Measurements from ENCODE around the gene KLF6. TPM values are rescaled to one million over a fixed set of nuclear protein-coding genes. Genes with fewer than 3 reads are reported as not detected.

KLF6 gene
- total and polyA plus RNA-seq, 2 experiments from 2014 or later = 19.6 to 35.4 TPM

DNA sequence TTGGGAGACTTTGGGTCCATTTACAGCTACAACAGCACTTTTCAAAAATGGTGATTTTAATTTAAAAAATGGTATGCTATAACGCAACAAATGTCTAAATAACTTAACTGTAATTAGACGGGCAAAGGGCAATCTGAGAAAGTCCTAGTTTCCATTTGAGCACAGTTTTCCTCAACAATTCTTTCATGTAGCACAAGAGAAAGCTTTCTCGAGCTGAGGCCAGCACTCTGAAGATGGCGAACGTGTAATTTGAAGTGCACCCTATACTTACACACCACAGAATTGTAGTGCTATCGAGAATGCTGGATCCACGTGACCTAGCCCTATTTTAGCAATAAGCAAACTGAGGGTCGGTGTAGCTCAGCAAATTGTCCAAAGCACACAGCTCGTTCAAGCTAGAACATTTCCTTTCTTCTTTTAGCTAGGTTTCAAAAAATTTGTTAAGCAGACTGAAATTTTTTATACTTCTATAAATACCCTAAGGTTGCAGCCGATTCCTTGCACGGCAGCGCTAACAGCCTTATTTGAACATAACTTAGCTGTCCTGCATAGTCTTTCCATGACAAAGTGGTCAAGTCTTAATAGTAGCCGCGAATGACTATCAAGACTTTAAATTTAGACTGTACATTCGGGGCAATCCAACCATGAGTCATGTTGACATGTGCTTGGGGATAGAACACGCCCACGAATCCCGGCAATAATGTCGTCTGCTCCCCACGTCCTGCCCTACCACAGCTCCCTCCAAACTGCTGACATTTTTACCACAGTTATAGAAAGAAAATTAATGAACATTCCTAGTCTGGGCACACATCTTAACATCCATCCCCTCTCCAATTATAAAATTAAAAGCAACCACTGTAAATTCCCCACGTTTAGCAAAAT is 10.0 kb downstream of the KLF6 start:
- Histone ChIP-seq H3K9me2 (ENCODE audit: insufficient read depth) (no peaks in the 10 kb centered on the region), H3F3A (replicated peaks; ENCODE audit: low read depth) (no peaks in the 10 kb centered on the region), H4K20me1 (replicated peaks; ENCODE audit: insufficient read depth) (peaks cover 18% of the 10 kb centered on the region; the same call in 1 of the 2 replicates), H3K27me3 (ENCODE audit: insufficient read depth) (no peaks in the 10 kb centered on the region), H3K36me3 (ENCODE audit: insufficient read depth) (peaks cover 29% of the 10 kb centered on the region), H2AFZ (no peak overlapping the region), H3K79me2 (replicated peaks; ENCODE audit: insufficient read depth) (peaks cover 24% of the 10 kb centered on the region), H3K4me1 (ENCODE audit: insufficient read depth) (peaks cover 31% of the 10 kb centered on the region), H3K27ac (ENCODE audit: low read depth) (peak overlapping the region; percentile 93), H3K4me3 (no peak overlapping the region), H3K4me2 (0 out of 2 replicates have a peak overlapping the region, but pooled peaks have one; percentile 24)
- TF ChIP-seq EZH2phosphoT487 (IDR thresholded peaks at IDR 0.05; ENCODE audit: unreplicated experiment) (no peak), CREB1 (CRISPR knock-in tag; IDR thresholded peaks at IDR 0.05; ENCODE audit: low read depth) (no peak), ZNF331 (CRISPR knock-in tag; IDR thresholded peaks at IDR 0.05; ENCODE audit: low read depth) (no peak), NANOG (IDR thresholded peaks at IDR 0.05; ENCODE audit: borderline replicate concordance) (no peak), STAT1 (IDR thresholded peaks at IDR 0.05; ENCODE audit: unreplicated experiment) (no peak)
- TF ChIP-seq, protein P1, sequence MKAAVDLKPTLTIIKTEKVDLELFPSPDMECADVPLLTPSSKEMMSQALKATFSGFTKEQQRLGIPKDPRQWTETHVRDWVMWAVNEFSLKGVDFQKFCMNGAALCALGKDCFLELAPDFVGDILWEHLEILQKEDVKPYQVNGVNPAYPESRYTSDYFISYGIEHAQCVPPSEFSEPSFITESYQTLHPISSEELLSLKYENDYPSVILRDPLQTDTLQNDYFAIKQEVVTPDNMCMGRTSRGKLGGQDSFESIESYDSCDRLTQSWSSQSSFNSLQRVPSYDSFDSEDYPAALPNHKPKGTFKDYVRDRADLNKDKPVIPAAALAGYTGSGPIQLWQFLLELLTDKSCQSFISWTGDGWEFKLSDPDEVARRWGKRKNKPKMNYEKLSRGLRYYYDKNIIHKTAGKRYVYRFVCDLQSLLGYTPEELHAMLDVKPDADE (IDR thresholded peaks at IDR 0.05) = no peak
- TF ChIP-seq, protein P2, sequence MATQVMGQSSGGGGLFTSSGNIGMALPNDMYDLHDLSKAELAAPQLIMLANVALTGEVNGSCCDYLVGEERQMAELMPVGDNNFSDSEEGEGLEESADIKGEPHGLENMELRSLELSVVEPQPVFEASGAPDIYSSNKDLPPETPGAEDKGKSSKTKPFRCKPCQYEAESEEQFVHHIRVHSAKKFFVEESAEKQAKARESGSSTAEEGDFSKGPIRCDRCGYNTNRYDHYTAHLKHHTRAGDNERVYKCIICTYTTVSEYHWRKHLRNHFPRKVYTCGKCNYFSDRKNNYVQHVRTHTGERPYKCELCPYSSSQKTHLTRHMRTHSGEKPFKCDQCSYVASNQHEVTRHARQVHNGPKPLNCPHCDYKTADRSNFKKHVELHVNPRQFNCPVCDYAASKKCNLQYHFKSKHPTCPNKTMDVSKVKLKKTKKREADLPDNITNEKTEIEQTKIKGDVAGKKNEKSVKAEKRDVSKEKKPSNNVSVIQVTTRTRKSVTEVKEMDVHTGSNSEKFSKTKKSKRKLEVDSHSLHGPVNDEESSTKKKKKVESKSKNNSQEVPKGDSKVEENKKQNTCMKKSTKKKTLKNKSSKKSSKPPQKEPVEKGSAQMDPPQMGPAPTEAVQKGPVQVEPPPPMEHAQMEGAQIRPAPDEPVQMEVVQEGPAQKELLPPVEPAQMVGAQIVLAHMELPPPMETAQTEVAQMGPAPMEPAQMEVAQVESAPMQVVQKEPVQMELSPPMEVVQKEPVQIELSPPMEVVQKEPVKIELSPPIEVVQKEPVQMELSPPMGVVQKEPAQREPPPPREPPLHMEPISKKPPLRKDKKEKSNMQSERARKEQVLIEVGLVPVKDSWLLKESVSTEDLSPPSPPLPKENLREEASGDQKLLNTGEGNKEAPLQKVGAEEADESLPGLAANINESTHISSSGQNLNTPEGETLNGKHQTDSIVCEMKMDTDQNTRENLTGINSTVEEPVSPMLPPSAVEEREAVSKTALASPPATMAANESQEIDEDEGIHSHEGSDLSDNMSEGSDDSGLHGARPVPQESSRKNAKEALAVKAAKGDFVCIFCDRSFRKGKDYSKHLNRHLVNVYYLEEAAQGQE (IDR thresholded peaks at IDR 0.05; ENCODE audit: unreplicated experiment) = no peak
- H3K27me3 Mint-ChIP-seq (ENCODE audit: insufficient read depth, low read depth, poor library complexity) = peaks cover 11% of the 10 kb centered on the region
- peaks cover 44% of the 10 kb centered on the region for H3K36me3 Mint-ChIP-seq (ENCODE audit: low read depth)
- H3K27ac Mint-ChIP-seq = peak overlapping the region; percentile 88; the same call in 1 of the 2 replicates
- H3K4me3 Mint-ChIP-seq = no peak overlapping the region
- peaks cover 29% of the 10 kb centered on the region for H3K4me1 Mint-ChIP-seq
- DNase-seq (ENCODE audit: low spot score) (no peak), ATAC-seq (no peak)
- no peaks in the 10 kb centered on the region for H3K9me3 Mint-ChIP-seq

DNA sequence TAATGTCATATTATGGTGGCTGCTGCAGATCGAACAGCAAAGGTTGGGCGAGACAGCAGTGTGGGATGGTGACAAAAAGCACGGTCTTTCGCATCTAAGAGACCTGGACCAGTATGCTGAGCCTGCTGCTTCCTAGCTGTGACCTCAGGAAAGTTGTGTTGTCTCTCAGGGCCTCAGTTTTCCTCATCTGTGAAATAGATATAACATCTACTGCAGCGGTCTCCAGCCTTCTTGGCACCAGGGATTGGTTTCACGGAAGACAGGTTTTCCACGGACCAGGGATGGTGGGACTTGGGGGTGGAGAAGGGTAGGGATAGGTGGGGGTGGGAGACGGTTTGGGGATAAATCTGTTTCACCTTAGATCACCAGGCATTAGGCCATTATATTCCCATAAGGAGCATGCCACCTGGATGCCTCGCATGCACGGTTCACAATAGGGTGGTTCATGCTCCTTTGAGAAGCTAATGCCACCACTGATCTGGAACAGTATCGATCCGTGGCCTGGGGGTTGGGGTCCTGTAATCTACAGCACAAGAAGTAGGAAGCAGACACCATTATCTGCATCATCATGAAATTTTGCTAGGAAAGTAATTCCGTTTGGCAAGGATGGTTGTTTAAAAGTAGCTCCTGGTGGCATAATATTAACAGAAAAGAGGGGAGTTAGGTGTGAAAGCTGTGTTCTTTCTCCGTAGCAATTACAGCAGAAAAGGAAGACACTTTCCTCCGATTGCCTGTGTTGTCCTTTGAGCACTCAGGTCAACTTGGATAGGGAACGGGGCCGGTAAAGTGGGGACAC is 10.8 kb downstream of the KLF6 start:
- Histone ChIP-seq H3K4me1 (ENCODE audit: insufficient read depth) (peaks cover 31% of the 10 kb centered on the region), H3K4me3 (no peak overlapping the region), H3K27ac (ENCODE audit: low read depth) (no peak overlapping the region), H3K79me2 (replicated peaks; ENCODE audit: insufficient read depth) (peaks cover 15% of the 10 kb centered on the region), H2AFZ (no peak overlapping the region), H3K9me2 (ENCODE audit: insufficient read depth) (no peaks in the 10 kb centered on the region), H3K4me2 (no peak overlapping the region), H3K27me3 (ENCODE audit: insufficient read depth) (no peaks in the 10 kb centered on the region), H4K20me1 (replicated peaks; ENCODE audit: insufficient read depth) (peaks cover 11% of the 10 kb centered on the region; the same call in 1 of the 2 replicates), H3K36me3 (ENCODE audit: insufficient read depth) (peaks cover 21% of the 10 kb centered on the region), H3F3A (replicated peaks; ENCODE audit: low read depth) (no peaks in the 10 kb centered on the region)
- Mint-ChIP-seq H3K36me3 (ENCODE audit: low read depth) (peaks cover 35% of the 10 kb centered on the region), H3K9me3 (no peaks in the 10 kb centered on the region), H3K27me3 (ENCODE audit: insufficient read depth, low read depth, poor library complexity) (peaks cover 12% of the 10 kb centered on the region), H3K4me1 (peaks cover 27% of the 10 kb centered on the region), H3K4me3 (no peak overlapping the region), H3K27ac (no peak overlapping the region; the same call in 1 of the 2 replicates)
- DNase-seq (ENCODE audit: low spot score) = no peak
- no peak for ATAC-seq
- TF ChIP-seq NANOG (IDR thresholded peaks at IDR 0.05; ENCODE audit: borderline replicate concordance) (no peak), STAT1 (IDR thresholded peaks at IDR 0.05; ENCODE audit: unreplicated experiment) (no peak), CREB1 (CRISPR knock-in tag; IDR thresholded peaks at IDR 0.05; ENCODE audit: low read depth) (no peak), EZH2phosphoT487 (IDR thresholded peaks at IDR 0.05; ENCODE audit: unreplicated experiment) (no peak), POLR2AphosphoS5 (IDR thresholded peaks at IDR 0.05; ENCODE audit: low read depth) (no peak), EZH2 (IDR thresholded peaks at IDR 0.05; ENCODE audit: low read depth, unreplicated experiment) (no peak)
- TF ChIP-seq, protein P1 (IDR thresholded peaks at IDR 0.05) = no peak
- TF ChIP-seq, protein P3, sequence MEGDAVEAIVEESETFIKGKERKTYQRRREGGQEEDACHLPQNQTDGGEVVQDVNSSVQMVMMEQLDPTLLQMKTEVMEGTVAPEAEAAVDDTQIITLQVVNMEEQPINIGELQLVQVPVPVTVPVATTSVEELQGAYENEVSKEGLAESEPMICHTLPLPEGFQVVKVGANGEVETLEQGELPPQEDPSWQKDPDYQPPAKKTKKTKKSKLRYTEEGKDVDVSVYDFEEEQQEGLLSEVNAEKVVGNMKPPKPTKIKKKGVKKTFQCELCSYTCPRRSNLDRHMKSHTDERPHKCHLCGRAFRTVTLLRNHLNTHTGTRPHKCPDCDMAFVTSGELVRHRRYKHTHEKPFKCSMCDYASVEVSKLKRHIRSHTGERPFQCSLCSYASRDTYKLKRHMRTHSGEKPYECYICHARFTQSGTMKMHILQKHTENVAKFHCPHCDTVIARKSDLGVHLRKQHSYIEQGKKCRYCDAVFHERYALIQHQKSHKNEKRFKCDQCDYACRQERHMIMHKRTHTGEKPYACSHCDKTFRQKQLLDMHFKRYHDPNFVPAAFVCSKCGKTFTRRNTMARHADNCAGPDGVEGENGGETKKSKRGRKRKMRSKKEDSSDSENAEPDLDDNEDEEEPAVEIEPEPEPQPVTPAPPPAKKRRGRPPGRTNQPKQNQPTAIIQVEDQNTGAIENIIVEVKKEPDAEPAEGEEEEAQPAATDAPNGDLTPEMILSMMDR (conservative IDR thresholded peaks at IDR 0.05; ENCODE audit: low read depth in 2 of 2) = no peak
